ENCODE data around the gene TEX52. TPM values are rescaled to one million over a fixed set of nuclear protein-coding genes. Genes with fewer than 3 reads are reported as not detected.

The TEX52 gene
- total and polyA plus RNA-seq, 2 of the 13 experiments (the other 11 are each of a cell fraction or from before 2014, with no cell fraction given), result 0.05 TPM; not detected in 1

DNA sequence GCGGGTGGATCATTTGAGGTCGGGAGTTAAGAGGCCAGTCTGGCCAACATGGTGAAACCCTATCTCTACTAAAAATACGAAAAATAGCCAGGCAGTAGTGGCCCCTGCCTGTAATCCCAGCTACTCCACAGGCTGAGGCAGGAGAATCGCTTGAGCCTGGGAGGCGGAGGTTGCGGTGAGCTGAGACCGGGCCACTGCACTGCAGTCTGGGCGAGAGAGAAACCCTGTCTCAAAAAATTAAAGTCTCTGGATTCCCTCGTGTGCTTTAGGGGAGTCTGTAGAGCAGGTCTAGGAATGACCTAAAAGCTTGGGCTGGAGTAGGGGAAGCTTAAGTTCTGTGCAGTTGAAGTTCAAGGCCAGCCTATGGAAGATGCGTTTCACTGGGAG is 33.2 kb upstream of the TEX52 start (continued):
- TF ChIP-seq, protein P1, sequence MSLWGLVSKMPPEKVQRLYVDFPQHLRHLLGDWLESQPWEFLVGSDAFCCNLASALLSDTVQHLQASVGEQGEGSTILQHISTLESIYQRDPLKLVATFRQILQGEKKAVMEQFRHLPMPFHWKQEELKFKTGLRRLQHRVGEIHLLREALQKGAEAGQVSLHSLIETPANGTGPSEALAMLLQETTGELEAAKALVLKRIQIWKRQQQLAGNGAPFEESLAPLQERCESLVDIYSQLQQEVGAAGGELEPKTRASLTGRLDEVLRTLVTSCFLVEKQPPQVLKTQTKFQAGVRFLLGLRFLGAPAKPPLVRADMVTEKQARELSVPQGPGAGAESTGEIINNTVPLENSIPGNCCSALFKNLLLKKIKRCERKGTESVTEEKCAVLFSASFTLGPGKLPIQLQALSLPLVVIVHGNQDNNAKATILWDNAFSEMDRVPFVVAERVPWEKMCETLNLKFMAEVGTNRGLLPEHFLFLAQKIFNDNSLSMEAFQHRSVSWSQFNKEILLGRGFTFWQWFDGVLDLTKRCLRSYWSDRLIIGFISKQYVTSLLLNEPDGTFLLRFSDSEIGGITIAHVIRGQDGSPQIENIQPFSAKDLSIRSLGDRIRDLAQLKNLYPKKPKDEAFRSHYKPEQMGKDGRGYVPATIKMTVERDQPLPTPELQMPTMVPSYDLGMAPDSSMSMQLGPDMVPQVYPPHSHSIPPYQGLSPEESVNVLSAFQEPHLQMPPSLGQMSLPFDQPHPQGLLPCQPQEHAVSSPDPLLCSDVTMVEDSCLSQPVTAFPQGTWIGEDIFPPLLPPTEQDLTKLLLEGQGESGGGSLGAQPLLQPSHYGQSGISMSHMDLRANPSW (CRISPR knock-in tag; IDR thresholded peaks at IDR 0.05; ENCODE audit: borderline replicate concordance), result no peak

DNA sequence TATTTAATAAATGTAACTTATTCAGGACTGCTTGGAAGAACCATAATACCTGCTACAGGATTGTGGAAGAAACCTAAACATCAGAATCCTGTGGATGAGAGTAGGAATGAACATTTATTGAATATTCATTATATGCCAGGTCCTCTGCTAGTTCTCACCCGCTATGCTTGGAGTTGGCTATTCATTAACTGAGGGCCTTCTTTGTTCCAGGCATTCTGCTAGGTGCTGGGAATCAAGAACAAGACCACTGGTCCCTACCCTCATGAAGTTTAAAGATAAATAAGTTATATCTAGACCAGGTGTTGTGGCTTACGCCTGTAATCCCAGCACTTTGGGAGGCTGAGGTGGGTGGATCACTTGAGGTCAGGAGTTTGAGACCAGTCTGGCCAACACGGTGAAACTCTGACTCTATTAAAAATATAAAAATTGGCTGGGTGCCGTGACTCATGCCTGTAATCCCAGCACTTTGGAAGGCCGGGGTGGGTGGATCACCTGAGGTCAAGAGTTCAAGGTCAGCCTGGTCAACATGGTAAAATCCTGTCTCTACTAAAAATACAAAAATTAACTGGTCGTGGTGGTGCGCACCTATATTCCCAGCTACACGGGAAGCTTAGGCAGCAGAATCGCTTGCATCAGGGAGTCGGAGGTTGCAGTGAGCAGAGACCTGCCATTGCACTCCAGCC is 30.1 kb upstream of the TEX52 start:
- in situ Hi-C loops (cut with HindIII; ENCODE audit: extremely low pct_ligation_motif_present, low pct_unique_long_range_greater_than_20kb) (loop anchor here (5.0 to 10.0 kb wide), 2 partner anchors 70 to 148 kb away; partner anchors contain the start of gene TEAD4), intact Hi-C loops (cut with micrococcal nuclease; ENCODE audit: unreplicated experiment) (loop anchor here (2.0 to 5.0 kb wide), 2 partner anchors 40 to 148 kb away; no protein-coding TSS in a partner anchor)
- POLR2A ChIA-PET, result interaction anchor here (0.6 to 1.0 kb wide), 3 partner anchors 10 to 168 kb away, joined by 3 to 5 read pairs (median 3); partner anchors contain the start of genes FOXM1 and RHNO1
- H2AFZ ChIP-seq (ENCODE audit: low read length), result no peak overlapping the region
- ATAC-seq (no peak), DNase-seq (ENCODE audit: low spot score) (peak; percentile 45), FAIRE-seq (no peak)
- H3K27me3 ChIP-seq (ENCODE audit: control insufficient read depth in 1 of 2, insufficient read depth in 2 of 2, low read length in 2 of 2), result no peaks in the 10 kb centered on the region; a peak in 1 of 5 replicates
- peak overlapping the region; percentile 44 for H3K27ac ChIP-seq (ENCODE audit: extremely low read length, insufficient read depth, low read length)
- no TSS peak for BruUV-seq (replicated peaks)
- no peak overlapping the region for H3K9ac ChIP-seq (ENCODE audit: insufficient read depth, low read depth, low read length)
- H3K79me2 ChIP-seq (ENCODE audit: insufficient read depth, low read length), result peaks cover 16% of the 10 kb centered on the region
- H3K36me3 ChIP-seq (replicated peaks in 1 of 2; ENCODE audit: control insufficient read depth in 1 of 2, insufficient read depth in 2 of 2, low read length in 2 of 2), result peaks cover 0 to 7% of the 10 kb centered on the region in 2 experiments; a peak in 1 of 5 replicates
- CTCF ChIA-PET (ENCODE audit: low intra/inter-chr PET ratio, low total read pairs), result no interaction called here
- H3K4me2 ChIP-seq (ENCODE audit: low read depth, low read length), result peak overlapping the region; percentile 33; the same call in 1 of the 2 replicates
- H3K4me1 ChIP-seq (ENCODE audit: insufficient read depth, low read length), result peaks cover 53% of the 10 kb centered on the region
- no peak overlapping the region for H3K4me3 ChIP-seq (replicated peaks in 1 of 3; ENCODE audit: insufficient read depth in 1 of 3, low read depth in 2 of 3, low read length in 3 of 3)
- H4K20me1 ChIP-seq (ENCODE audit: insufficient read depth, low read length), result no peaks in the 10 kb centered on the region
- 65% methylated on average over 10 of the region's 10 CpGs for WGBS (ENCODE audit: low lambda C conversion rate)
- H3K9me3 ChIP-seq (ENCODE audit: low read length), result no peaks in the 10 kb centered on the region
- TF ChIP-seq HNRNPUL1 (IDR thresholded peaks at IDR 0.05; ENCODE audit: low read depth, low read length), result 0 out of 2 replicates have a peak, but pooled peaks have one; percentile 28
- TF ChIP-seq ADNP (CRISPR knock-in tag; IDR thresholded peaks at IDR 0.05), result no peak
- no peak for TF ChIP-seq ZNF747 (CRISPR knock-in tag; IDR thresholded peaks at IDR 0.05; ENCODE audit: borderline replicate concordance)
- TF ChIP-seq GABPB1 (CRISPR knock-in tag; IDR thresholded peaks at IDR 0.05), result no peak
- no peak for TF ChIP-seq EP300 (IDR thresholded peaks at IDR 0.05; ENCODE audit: low read depth in 2 of 2, low read length in 2 of 2)
- TF ChIP-seq EP300 (CRISPR knock-in tag; IDR thresholded peaks at IDR 0.05; ENCODE audit: borderline replicate concordance), result no peak
- TF ChIP-seq ZNF235 (CRISPR knock-in tag; IDR thresholded peaks at IDR 0.05; ENCODE audit: borderline replicate concordance), result no peak
- TF ChIP-seq, protein P2, sequence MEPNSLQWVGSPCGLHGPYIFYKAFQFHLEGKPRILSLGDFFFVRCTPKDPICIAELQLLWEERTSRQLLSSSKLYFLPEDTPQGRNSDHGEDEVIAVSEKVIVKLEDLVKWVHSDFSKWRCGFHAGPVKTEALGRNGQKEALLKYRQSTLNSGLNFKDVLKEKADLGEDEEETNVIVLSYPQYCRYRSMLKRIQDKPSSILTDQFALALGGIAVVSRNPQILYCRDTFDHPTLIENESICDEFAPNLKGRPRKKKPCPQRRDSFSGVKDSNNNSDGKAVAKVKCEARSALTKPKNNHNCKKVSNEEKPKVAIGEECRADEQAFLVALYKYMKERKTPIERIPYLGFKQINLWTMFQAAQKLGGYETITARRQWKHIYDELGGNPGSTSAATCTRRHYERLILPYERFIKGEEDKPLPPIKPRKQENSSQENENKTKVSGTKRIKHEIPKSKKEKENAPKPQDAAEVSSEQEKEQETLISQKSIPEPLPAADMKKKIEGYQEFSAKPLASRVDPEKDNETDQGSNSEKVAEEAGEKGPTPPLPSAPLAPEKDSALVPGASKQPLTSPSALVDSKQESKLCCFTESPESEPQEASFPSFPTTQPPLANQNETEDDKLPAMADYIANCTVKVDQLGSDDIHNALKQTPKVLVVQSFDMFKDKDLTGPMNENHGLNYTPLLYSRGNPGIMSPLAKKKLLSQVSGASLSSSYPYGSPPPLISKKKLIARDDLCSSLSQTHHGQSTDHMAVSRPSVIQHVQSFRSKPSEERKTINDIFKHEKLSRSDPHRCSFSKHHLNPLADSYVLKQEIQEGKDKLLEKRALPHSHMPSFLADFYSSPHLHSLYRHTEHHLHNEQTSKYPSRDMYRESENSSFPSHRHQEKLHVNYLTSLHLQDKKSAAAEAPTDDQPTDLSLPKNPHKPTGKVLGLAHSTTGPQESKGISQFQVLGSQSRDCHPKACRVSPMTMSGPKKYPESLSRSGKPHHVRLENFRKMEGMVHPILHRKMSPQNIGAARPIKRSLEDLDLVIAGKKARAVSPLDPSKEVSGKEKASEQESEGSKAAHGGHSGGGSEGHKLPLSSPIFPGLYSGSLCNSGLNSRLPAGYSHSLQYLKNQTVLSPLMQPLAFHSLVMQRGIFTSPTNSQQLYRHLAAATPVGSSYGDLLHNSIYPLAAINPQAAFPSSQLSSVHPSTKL (CRISPR knock-in tag; IDR thresholded peaks at IDR 0.05), result peak; percentile 47; the same call in 1 of the 2 replicates
- peak; percentile 82 for TF ChIP-seq RARA (CRISPR knock-in tag; IDR thresholded peaks at IDR 0.05)
- TF ChIP-seq ZNF660 (CRISPR knock-in tag; IDR thresholded peaks at IDR 0.05; ENCODE audit: borderline replicate concordance, low read depth), result no peak
- no peak for TF ChIP-seq RFX3 (CRISPR knock-in tag; IDR thresholded peaks at IDR 0.05)
- TF ChIP-seq KMT2A (CRISPR knock-in tag; IDR thresholded peaks at IDR 0.05), result no peak
- 0 out of 2 replicates have a peak, but pooled peaks have one; percentile 32 for TF ChIP-seq GATAD2A (CRISPR knock-in tag; IDR thresholded peaks at IDR 0.05)
- no peak for TF ChIP-seq CEBPB (IDR thresholded peaks at IDR 0.05; ENCODE audit: borderline replicate concordance, low read depth, low read length)
- TF ChIP-seq RXRA (CRISPR knock-in tag; IDR thresholded peaks at IDR 0.05), result peak; percentile 24; the same call in 1 of the 2 replicates

Measured in HepG2 (cell line).